KG1 (cell line): ENCODE results near the gene SH3RF3.

Experiments
- DNase-seq: peaks from one replicate; lab custom pipeline; 2025; lab: John Stamatoyannopoulos, UW

The SH3RF3 gene

DNA sequence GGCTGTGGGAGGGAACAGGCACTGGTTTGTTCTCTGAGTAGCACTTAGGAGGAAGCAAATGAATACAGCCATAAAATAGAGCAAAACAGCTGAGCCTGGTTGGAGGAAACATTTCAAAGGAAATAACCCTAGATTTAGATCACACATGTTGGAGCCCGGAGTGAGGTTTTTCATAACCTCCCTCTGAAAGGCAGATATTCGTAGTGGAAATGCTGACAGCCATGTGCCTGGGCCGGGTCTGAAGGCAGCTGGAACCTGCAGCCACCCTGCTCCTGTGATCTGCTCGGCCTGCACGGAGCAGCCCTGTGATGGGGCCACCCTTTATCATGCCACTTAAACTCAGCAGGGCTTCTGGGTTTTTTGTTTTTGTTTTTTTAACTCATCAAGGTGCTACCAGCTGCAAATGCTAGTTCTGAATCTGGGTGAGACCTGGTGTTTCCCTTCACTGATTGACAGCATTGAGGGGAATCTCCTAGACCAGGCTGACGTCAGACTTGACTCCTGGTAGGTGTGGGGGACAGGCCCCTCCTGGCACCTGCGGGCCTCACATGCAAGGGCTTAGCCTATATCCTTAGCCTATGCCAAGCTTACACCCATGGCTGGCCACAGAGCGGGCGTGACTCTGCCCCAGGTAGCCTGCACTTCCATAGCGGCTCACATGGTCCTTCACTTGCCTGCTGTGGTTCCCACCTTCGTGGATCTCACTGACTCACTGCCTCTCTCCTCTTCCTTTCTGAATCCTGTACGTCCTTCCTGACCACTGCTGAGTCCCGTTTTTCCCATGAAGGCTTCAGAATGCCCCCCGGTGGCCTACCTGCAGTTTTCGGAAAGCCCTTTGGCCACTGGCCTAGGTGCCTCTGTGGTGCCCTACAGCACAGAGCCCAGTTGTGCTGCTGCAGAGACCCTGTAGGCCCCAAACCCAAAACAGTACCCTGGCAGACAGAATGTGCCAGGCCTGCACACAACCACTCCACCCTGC lies 267.5 kb downstream of the SH3RF3 start:
- no peak for DNase-seq

DNA sequence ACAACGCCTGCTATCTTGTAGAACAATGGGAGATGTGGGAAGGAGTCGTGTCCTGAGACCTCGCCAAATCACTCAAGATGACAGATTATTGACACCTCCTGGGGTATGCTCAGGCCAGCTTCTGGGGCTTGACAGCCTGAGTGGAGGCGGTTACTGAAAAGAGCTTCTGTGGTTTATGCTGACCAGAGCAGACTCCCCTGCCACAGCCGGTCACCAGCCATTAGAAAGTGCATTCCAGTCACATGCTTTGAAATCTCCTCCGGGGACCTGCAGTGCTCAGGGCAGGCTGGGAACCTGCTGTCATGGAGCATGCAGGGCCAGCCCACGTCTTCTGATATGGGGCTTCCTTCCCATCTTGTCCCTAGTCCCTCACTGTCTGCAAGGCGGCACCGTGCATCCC lies 268.9 kb downstream of the SH3RF3 start:
- DNase-seq: no peak

DNA sequence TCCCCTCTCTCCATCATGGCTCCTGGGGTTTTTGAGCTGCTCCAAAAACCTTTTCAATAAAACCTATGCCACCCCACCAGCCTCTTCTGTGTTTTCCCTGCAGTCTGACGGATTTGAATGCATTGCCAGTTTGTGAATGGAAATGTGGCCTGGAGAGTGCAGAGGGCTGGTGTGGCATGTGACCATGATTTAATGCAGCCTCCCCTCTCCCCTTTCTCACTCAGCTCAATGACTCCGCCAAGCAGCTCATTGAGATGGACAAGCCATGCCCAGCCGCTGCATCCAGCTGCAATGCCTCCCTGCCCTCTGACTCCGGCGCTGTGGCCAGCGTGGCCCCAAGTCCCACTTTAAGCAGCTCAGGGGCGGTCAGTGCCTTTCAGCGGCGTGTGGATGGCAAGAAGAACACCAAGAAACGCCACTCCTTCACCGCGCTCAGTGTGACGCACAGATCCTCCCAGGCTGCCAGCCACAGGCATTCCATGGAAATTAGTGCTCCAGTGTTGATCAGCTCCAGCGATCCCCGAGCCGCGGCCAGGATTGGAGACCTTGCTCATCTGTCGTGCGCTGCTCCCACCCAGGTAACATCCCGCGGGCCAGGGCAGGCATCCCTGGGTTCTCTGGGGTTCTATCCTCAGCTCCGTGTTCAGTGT lies 269.5 kb downstream of the SH3RF3 start:
- DNase-seq: no peak

DNA sequence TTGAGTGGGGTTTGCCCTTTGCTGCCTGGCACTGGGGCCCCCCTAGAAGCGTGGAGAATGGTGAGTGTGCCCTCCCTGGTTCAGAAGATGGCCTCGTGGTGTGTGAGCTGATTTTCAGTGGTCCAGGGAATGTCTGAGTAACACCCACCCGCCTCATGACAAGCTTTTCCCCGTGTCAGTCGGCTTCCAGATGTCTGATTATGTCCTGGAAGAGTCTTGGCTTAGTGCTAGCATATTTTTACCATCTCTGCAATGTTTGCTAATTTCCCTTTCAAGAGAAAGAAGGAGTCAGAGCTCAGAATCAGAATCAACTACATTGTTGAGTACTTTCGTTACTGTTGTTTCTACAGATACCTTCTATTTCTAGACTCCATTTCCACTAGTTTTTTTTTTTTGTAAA lies 270.1 kb downstream of the SH3RF3 start:
- DNase-seq: no peak

DNA sequence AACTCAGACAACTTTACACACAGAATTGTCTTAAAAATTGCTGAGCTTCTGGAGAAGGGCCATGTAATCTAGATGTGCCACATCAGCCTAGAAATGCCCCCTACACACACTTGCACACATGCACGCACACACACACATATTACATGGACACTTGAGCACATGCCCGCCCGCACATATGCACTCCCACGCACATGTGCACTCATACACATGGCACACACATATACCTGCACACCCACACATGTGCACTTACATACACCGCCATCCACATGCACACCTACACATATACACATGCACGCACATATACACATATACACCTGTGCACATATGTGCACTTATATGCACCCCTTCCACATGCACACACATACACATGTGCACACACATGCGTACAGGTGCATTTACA lies 271.1 kb downstream of the SH3RF3 start:
- no peak for DNase-seq

DNA sequence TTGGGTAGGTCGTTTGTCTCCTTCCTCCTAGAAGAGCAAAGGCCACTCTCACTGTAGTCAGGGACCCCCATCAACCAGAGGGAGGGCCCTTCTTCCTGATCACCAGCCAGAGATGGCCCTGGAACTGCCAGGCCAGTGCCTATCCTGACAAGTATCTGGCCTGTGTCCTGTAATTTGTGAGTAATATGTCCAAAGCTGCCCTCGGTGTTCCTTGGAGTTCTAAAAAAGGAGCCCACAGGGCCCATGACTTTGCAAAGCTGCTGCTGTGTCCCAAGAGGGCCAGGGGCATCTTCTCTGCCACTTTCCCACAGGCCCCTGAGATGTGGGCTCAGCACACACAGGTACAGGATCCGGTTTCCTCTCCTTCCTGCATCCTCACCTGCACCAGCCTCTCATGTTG lies 272.4 kb downstream of the SH3RF3 start:
- no peak for DNase-seq

DNA sequence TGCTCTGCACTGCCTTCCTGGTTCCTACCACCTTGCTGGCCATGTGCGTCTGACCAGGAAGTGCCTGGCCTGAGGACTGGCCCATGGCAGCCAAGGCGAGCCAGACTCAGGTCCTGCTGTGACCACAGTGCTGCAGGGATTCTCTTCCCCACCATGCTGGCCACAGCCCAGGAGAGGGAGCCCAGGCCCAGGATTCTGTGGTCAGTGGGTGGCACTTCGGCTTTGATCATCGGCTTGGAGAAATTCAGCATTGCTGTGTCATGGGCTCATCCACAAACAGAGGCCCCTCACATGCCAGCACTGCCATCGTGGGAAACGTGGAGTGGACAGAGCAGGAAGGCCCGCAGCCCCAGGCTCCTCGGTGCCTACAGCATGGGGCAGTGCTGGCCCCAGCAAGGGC lies 273.2 kb downstream of the SH3RF3 start:
- DNase-seq: no peak

DNA sequence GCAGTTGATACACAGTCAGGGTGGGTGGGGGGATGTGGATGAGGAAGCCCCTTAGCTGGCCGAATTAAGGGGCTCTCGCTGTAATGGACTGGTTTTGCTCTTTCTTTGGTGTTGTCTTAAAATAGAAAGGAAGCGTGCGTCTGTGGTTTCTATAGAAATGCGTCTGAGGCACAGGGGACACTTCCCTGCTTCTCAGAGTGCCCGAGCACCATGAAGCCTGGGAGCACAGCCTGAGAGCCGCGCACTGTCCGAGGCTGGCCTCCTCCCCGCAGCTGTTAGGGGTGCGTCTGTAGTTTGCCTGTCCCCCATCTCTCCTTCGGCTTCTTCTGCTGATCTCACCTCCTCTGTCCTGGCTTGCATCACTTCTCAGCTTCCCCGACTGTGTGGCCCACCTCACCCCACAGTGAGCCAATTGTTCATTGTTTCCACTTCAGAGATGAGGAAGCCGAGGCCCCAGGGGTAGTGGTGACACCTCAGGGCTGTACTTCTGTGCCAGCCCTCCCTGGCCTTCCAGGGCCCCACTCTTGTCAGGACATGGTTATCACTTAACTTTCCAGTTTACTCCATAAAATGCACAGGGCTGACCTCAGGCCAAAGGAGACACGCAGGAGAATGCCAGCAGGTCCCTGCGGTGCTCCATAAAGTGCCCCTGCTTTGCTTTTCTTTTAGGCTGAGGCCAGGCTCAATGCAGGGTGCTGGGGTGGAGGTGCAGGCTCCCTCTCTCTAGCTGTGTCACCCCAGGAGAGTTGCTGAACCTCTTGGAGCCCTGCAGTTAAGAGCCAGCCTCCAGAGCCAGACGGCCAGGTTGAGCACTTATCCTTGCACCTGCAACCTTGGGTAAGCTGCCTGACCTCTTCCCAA lies 274.2 kb downstream of the SH3RF3 start:
- no peak for DNase-seq

DNA sequence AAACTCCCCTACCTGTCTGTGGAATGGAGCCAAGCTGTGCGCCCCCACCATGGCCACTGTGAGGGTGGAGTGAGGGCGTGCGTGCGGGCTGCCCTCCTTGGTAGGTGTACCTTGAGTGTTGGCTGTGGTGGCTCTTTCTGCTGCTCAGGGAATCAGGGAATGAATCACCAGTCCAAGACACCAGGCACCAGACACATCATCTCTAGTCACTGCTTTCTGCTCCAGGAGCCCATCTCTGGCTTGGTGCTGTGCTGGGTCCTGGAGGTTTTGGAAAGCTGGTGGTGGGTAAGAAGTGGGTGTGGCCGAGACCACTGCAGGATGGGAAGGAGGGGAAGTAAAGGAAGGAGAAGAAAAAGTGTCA lies 274.8 kb downstream of the SH3RF3 start:
- DNase-seq: no peak

DNA sequence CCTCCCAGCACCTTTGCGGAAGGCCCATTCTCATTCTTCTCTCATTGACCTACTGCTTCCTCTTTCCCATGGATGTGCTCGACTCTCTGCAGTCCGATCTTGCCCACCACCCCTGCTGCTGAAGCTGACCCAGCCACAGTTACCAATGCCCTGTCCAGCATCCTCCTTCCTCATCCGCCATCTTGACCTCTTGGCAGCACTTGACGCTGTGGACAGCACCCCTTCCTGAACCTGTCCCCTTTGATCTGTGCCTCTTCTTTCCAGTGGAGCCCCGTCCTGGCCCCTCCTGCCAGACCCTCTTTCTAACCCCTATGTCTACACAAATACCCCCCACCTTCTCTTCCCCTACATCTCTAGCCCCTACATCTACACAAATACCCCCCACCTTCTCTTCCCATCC lies 275.7 kb downstream of the SH3RF3 start:
- no peak for DNase-seq

DNA sequence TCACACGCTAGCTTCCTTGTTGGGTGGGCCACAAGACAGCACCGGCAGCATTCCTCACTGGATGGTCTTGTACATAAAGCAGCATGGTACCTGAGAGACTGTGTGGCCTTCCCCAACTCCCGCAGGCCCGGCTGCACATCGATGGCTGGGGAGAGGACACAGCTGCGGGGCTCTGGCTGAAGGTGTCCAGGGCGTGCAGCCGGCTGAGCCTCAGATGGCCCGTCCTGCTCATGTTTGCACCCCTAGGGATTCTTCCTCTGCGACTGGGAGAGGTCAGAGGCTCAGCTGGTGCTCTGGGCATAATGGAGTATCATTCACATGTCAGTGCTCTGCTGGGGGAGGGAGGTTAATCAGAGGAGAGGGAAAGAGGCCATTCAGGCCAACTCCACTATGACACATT lies 276.9 kb downstream of the SH3RF3 start:
- DNase-seq: no peak

DNA sequence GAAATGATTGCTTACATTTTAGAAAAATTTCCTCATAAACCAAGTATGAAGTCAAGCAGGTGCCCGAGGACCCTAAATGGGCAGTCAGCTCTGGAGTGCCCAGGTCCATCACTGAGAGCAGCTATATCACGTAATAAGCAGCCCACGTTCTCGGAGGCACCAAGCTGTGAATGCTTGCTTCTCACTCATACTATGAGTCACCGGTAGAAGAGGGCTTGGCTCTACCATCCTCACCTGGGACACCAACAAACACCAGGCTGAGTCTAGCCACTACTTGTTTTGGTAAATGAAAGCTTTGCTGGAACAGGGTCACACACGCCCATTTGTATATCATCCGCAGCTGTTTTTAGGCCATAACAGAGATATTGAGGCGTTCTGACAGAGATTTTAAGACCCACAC lies 277.3 kb downstream of the SH3RF3 start:
- DNase-seq: no peak

DNA sequence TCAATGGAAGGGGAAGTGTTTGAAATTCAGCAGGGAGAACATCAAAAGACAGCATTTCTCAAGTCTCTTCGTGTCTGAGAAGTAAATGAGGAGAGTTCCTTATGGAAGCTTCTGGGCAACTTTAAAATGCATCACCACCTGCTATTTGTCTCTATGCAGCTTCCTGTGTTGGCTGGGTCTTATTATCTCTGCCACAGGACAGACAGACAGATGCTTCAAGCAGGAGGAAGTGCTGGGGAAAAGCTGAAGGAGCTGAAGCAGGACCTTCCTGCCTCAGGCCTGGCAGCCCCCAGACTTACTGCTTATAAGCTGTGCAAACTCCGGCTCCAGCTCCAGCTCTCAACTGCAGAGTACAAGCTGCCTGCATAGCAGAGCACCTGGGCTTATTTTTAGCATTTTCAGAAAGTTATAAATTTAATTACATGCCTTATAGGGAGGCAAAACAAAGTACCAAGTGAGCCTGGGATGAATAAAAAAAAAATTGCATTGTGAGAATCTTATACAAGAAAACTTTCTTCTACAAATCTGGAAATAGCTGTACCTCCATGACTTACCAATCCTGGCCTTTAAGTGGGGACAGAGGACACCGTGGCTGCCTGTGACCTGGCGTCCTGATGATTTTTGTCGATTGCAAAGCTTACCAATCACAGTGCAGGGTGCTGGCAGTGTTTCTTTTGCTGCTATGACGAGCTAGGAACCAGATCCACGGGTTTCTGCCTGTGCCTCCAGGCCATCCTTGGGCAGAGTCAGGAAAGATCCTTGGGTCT lies 278.5 kb downstream of the SH3RF3 start:
- no peak for DNase-seq

DNA sequence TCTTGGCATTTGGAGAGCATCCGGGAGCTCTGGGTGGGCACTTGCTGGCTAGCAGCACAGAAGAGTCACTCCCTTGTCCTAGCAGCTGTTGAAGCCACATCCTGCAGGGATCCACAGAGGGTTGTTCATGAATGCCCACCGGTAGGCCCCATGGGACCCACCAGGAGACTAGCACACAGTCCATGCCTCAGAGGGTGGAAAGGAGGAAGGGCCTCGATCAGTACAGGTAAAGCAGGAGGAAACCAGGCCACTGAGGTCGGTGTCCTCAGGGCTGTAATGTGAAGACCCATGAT lies 279.0 kb downstream of the SH3RF3 start:
- no peak for DNase-seq

DNA sequence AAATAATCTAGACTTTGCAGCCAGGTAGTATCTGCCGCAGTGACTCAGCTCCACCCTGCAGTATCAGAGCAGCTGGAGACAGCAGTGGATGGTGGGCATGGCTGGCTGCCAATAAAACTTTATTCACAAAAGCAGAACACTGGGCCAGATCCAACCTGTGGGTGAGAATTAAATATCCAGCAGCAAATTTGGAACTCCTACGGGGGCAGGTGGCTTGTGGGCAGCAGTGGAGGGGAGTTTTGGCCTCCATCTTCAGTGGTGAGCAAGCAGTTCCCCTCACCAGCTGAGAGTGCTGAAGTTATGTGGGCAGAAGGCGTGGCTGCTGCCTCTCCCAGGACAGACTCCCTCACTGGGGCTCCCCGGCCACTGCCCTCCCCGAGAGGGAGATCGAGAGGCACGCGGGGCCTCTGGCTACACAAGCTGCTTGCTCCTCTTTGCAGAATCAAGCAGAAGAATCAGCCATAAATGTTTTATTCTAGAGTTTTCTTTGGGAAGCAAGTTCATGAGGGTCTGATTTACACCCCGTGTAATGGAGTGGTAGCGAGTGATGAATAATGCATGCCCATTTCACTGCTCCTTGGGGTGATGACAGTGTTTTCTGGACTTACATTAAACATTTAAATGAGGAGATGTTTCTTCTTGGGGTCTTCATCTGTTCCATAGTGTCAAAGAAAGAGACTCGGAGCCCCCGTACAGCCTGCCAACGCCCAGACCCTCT lies 280.5 kb downstream of the SH3RF3 start:
- DNase-seq: no peak

DNA sequence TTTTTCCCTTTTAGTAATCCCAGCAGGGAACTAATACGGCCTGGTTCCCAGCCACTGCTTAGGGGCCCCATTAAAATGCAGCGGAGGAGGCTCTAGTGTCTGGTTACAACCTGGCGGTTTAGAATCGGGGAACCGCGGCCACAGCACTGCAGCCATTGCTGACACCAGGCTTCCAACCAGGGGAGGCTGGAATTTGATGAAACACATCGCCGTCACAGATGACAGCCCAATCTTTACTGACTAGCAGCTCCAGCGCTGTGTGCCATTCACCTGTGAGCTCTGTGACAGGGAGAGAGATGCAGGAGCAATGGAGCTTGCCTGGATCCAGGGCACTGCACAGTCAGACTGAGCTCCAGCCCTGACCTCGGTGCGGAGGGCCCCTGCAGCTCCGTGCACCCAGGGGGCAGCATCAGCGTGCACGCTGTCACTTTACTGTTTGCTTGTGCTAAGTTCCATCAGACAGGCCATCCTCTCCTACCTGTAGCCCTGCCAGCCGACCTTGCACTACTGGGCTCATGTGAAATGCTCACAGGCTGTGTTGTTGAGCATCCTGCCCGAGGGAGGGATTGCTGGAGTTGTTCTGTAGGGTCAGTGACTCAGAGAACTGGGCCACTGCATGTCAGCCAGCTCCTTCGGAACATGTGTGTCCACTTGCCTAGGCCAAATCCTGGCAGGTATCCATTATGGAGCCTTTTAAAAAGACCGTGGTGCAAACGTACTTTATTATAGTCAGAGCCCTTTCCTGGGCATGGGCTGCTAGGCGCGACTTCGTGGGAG lies 281.2 kb downstream of the SH3RF3 start:
- DNase-seq: no peak

DNA sequence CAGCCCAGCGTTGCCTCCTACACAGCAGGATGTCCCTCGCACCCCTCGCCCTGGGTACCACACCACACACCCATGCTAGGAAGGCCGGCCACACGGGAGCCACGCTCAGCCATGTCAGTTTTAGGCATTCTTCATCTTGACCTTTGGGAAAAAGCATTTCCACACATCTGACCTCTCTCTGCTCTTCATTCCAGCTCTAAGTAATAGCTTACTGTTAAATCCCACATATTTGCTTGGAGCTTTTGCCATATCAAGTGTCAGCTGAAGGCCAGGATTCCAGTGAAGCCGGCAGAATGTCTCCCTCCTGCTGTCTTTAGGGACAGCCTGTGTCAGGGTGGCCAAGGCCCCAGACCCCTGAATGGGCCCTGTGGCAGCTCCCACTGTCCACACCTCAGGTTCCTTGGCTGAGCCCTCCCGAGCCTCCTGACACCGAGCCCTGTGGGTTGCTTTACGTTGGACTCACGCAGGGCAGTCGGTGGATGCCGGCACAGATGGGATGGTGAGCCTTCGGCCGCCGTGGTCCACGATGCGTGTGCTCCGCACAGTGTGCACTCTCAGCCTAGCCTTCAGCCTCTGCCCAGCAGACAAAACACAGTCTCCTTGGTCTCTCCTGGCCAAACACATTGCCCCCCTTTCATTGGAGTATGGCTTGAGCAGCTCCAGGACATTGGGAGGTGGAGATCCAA lies 282.8 kb downstream of the SH3RF3 start:
- DNase-seq: no peak

DNA sequence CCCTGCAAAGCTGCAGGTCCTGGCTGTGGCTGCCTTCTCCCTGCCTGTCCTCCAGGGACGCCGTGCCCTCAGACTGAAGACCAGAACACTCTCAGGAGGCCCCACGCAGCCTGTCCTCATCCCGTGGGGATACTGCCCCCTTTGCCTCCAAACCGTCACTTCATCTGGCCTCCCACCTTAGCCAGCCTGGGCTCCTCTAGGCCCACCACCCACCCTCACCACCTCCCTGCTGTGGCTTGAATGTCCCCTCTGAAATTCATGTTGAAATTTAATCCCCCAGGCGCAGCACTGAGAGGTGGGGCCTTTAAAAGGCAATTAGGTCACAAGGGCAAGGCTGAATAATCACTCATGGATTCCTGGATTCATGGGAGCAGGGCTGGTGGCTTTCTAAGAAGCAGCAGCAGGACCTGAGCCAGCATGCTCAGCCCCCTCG lies 286.6 kb downstream of the SH3RF3 start:
- no peak for DNase-seq

DNA sequence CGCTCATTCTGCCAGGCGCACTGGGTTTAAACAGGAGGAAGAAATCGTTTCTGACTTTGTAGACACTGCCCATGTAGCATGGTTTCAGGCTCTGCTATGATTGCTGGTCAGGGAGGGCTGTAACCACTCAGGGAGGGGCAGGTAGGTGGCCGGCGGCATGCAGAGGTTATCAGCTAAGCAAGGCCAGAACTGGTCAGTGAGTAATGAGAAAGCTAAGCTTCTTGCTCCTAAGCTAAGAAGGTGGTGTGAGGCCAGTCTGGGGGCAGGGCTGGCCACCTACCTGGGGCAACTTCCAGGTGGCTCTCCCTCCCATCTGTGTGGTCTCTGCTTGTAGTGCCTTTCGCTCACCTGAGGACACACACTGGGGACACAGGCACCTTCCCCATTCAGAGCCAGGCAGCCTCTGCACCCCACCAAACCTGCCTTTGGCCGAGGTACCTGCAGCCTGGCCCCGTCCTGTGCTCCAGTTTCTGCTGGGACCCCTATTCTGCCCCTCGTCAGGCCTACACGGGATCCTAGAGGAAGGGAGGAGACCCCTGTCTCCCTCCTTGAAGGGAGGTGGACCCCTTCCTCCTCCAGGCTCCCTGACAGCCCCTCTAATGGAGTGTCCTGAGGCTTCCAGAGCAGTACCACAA lies 288.8 kb downstream of the SH3RF3 start:
- no peak for DNase-seq
